AG04449 (cell line): ENCODE measurements around the gene APOC1.
"Not testable (repeated sequence)": the region's sequence is repeated elsewhere in the genome, so short reads cannot be mapped to it uniquely, and the experiment has no call there.

Experiments
- CTCF ChIA-PET: fragments of 350-600 bp; formaldehyde crosslinking; extraction: SDS; loops from one replicate; lab custom pipeline; 2021; ENCODE audit warnings: antibody characterized with exemption; lab: Yijun Ruan, JAX
- POLR2A ChIA-PET: fragments of 400-600, 350-600 bp; formaldehyde crosslinking; extraction: SDS; loops from one replicate; lab custom pipeline; 2020; ENCODE audit warnings: antibody characterized with exemption, inconsistent platforms; lab: Yijun Ruan, JAX
- DNase-seq: peaks from one replicate; pipeline ENCODE4 v3.0.0-alpha.2; 2010; ENCODE audit warnings: low read depth, low spot score
- H3K4me3 ChIP-seq: 2 replicates; pipeline ENCODE4 v1.5.1; 2011; ENCODE audit warnings: low read depth, mild to moderate bottlenecking, control low read depth, low read length
- CTCF ChIP-seq: IDR thresholded peaks from one replicate; pipeline ENCODE4 v1.5.1; 2011; ENCODE audit warnings: mild to moderate bottlenecking, moderate library complexity, low read length, control low read depth, inconsistent platforms; ENCODE audit not compliant: insufficient read depth; ENCODE audit errors: missing control alignments

APOC1 gene

GRCh38 chr19:44924243-44924725, 9.9 kb downstream of the APOC1 start:
- no peak overlapping the region for H3K4me3 ChIP-seq
- no peak for DNase-seq
- ChIA-PET POLR2A (interaction anchor here (0.6 kb wide), 1 partner anchor 38 kb away, joined by 3 read pairs; no protein-coding TSS in a partner anchor), CTCF (interaction anchor here (0.9 to 1.8 kb wide), 2 partner anchors 8 to 19 kb away, joined by 3 to 5 read pairs; partner anchors contain the start of gene APOE)
- TF ChIP-seq CTCF = no peak

- ChIA-PET CTCF (interaction anchor here (0.6 to 1.8 kb wide), 4 partner anchors 9 to 343 kb away, joined by 3 to 5 read pairs (median 3); partner anchors contain the start of gene APOE), POLR2A (no interaction called here)
- H3K4me3 ChIP-seq = no peak overlapping the region
- no peak for DNase-seq
- TF ChIP-seq CTCF = no peak
Measured at GRCh38 chr19:44925114-44925891, 10.9 kb downstream of the APOC1 start.

GRCh38 chr19:44926245-44927077, 12.1 kb downstream of the APOC1 start:
- H3K4me3 ChIP-seq, POLR2A ChIA-PET: not testable (repeated sequence)
- CTCF ChIA-PET = interaction anchor here (0.8 to 1.8 kb wide), 4 partner anchors 10 to 25 kb away, joined by 3 to 5 read pairs (median 4); partner anchors contain the start of gene APOE

GRCh38 chr19:44927746-44928145, 13.3 kb downstream of the APOC1 start:
- ChIA-PET POLR2A (no interaction called here), CTCF (interaction anchor here (1.0 kb wide), 1 partner anchor 24 kb away, joined by 3 read pairs; no protein-coding TSS in a partner anchor)
- no peak for TF ChIP-seq CTCF
- no peak for DNase-seq
- no peak overlapping the region for H3K4me3 ChIP-seq

More at GRCh38 chr19:44926245-44927077, 12.1 kb downstream of the APOC1 start:
- DNase-seq = not testable (repeated sequence)

- DNase-seq = no peak
- TF ChIP-seq CTCF = no peak
- CTCF ChIA-PET = interaction anchor here (1.3 kb wide), 1 partner anchor 26 kb away, joined by 4 read pairs; no protein-coding TSS in a partner anchor
- POLR2A ChIA-PET = no interaction called here
- no peak overlapping the region for H3K4me3 ChIP-seq
Measured at GRCh38 chr19:44930088-44930487, 15.7 kb downstream of the APOC1 start.

- ChIA-PET CTCF (interaction anchor here (1.1 kb wide), 1 partner anchor 21 kb away, joined by 4 read pairs; no protein-coding TSS in a partner anchor), POLR2A (no interaction called here)
- H3K4me3 ChIP-seq = no peak overlapping the region
- TF ChIP-seq CTCF = no peak
- no peak for DNase-seq
Measured at GRCh38 chr19:44931541-44931940, 17.1 kb downstream of the APOC1 start.
